Large intestine (tissue), 3 donors: ENCODE results near the gene TMEM169. TPM values are rescaled to one million over a fixed set of nuclear protein-coding genes. Genes with fewer than 3 reads are reported as not detected.
"Not testable (repeated sequence)": the region's sequence is repeated elsewhere in the genome, so short reads cannot be mapped to it uniquely, and the experiment has no call there.

Source experiments
- DNase-seq, 2 donors: peaks; one replicate each; pipeline versions ENCODE4 v3.0.0 to v3.0.0-alpha.2; 2013
- H3K27ac ChIP-seq: one replicate; pipeline ENCODE4 v1.5.1; 2013; ENCODE audit warnings: low read length
- H3K27me3 ChIP-seq: 2 replicates; pipeline ENCODE4 v1.6.1; 2013; ENCODE audit warnings: low read length; ENCODE audit not compliant: control insufficient read depth, insufficient read depth
- H3K36me3 ChIP-seq: 2 replicates; pipeline ENCODE4 v1.6.1; 2013; ENCODE audit warnings: low read length; ENCODE audit not compliant: control insufficient read depth, insufficient read depth
- H3K4me1 ChIP-seq: one replicate; pipeline ENCODE4 v1.6.1; 2013; ENCODE audit warnings: low read length; ENCODE audit not compliant: control insufficient read depth, insufficient read depth
- H3K4me3 ChIP-seq: one replicate; pipeline ENCODE4 v1.5.1; 2013; ENCODE audit warnings: low read length
- H3K9me3 ChIP-seq: one replicate; pipeline ENCODE4 v1.6.1; 2013; ENCODE audit warnings: mild to moderate bottlenecking, low read depth, low read length, moderate library complexity; ENCODE audit not compliant: control insufficient read depth
- WGBS: methylation state at CpG from one replicate; pipeline ENCODE4 v1.1.5; 2013; ENCODE audit warnings: low lambda C conversion rate; ENCODE audit not compliant: insufficient coverage; 5-methylcytosine and 5-hydroxymethylcytosine counted together
- polyA plus RNA-seq: library from polyadenylated mRNA; unstranded; fragments of 120-200 nt; gene quantifications from one replicate; pipeline ENCODE4 v1.2.1, GENCODE V29; 2013

The TMEM169 gene
- polyA plus RNA-seq, 1 donor, result 4.1 TPM

DNA sequence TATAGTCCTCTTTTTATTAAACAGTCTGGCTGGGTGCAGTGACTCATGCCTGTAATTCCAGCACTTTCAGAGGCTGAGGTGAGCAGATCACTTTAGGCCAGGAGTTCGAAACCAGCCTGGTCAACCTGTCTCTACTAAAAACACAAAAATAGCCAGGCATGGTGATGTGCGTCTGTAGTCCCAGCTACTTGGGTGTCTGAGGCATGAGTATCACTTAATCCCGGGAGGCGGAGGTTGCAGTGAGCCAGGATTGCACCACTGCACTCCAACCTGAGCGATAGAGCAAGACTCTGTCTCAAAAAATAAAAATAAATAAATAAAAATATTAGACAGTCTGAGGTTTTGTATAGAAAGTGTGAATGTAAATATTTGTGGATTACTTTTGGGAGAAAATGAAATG lies 45.2 kb downstream of the TMEM169 start:
- Histone ChIP-seq H3K36me3 (peaks cover 71% of the 10 kb centered on the region), H3K9me3 (no peaks in the 10 kb centered on the region), H3K4me1 (no peaks in the 10 kb centered on the region), H3K27me3 (no peaks in the 10 kb centered on the region), H3K4me3 (no peak overlapping the region), H3K27ac (no peak overlapping the region)
- WGBS, result 83% methylated on average over 1 of the region's 5 CpGs
- no peak for DNase-seq

GRCh38 chr2:216130346-216130971 lies 48.7 kb downstream of the TMEM169 start:
- no peak for DNase-seq
- H3K27ac ChIP-seq, result no peak overlapping the region
- peaks cover 76% of the 10 kb centered on the region for H3K36me3 ChIP-seq

GRCh38 chr2:216131175-216131926 lies 49.6 kb downstream of the TMEM169 start:
- H3K27me3 ChIP-seq, result no peaks in the 10 kb centered on the region
- no peak overlapping the region for H3K4me3 ChIP-seq
- no peaks in the 10 kb centered on the region for H3K9me3 ChIP-seq
- WGBS, result 100% methylated on average over 1 of the region's 3 CpGs
- H3K36me3 ChIP-seq, result peaks cover 73% of the 10 kb centered on the region
- H3K27ac ChIP-seq, result no peak overlapping the region
- no peaks in the 10 kb centered on the region for H3K4me1 ChIP-seq
- DNase-seq, result no peak

More at GRCh38 chr2:216130346-216130971, 48.7 kb downstream of the TMEM169 start:
- no peaks in the 10 kb centered on the region for H3K27me3 ChIP-seq
- no peak overlapping the region for H3K4me3 ChIP-seq
- WGBS, result 63% methylated on average over 2 of the region's 6 CpGs
- H3K9me3 ChIP-seq, result no peaks in the 10 kb centered on the region
- no peaks in the 10 kb centered on the region for H3K4me1 ChIP-seq

DNA sequence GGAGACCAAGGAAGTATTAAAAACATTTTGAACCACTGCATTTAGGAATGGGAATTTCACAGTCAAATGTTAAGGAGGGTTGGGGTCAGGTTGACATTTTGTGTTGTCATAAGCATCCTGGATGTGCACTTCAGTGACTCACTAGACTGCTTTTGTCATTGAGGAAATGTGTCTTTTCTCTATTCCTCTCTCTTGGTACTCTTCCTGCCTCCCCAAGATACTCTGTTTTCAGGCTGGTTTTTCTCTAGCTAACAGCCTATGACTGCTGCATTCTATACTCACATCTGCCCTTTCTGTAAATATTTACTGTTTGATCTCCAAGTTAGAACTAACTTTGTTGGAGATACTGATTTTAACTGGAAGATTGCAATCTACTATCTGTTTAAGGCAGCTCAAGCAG lies 50.9 kb downstream of the TMEM169 start:
- Histone ChIP-seq H3K4me3 (no peak overlapping the region), H3K9me3 (no peaks in the 10 kb centered on the region), H3K27me3 (no peaks in the 10 kb centered on the region), H3K36me3 (peaks cover 77% of the 10 kb centered on the region), H3K27ac (no peak overlapping the region), H3K4me1 (no peaks in the 10 kb centered on the region)
- DNase-seq, result no peak

- H3K9me3 ChIP-seq, result no peaks in the 10 kb centered on the region
- no peaks in the 10 kb centered on the region for H3K4me1 ChIP-seq
- H3K36me3 ChIP-seq, result peaks cover 81% of the 10 kb centered on the region
- H3K27ac ChIP-seq, result no peak overlapping the region
- H3K4me3 ChIP-seq, result no peak overlapping the region
- no peak for DNase-seq
- no peaks in the 10 kb centered on the region for H3K27me3 ChIP-seq
- WGBS, result no CpG with 5 or more reads among the region's 2 CpGs
Measured at GRCh38 chr2:216133397-216133796, 51.7 kb downstream of the TMEM169 start.

DNA sequence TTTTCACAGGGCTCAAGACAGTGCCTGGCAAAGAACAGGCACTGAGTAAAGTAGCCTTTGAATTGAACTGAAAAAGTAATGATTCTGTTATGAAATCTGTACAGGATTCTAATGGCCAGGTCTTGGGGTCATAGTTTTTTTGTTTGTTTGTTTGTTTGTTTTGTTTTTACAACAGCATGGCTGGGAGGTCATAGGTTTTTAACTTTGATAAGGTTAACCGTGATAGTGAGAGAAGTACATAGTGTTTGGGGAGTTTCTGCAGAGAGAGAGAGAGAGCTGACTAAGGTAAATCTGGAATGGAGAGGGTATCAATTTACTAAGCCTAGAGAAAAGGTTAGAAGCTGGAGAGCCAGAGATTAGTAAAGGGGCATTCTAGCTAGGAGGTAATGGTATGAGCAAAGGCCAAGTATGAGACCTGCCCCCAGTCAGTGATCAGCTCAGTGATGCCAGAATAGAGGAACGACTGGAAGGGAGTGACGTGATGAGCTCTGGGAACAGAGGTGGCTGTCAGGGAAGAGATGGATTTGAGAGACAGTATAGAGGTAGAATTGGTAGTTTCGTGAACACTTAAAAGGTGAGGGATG lies 53.3 kb downstream of the TMEM169 start:
- H3K27ac ChIP-seq, result no peak overlapping the region
- WGBS, result 70% methylated on average over 2 of the region's 4 CpGs
- peaks cover 87% of the 10 kb centered on the region for H3K36me3 ChIP-seq

DNA sequence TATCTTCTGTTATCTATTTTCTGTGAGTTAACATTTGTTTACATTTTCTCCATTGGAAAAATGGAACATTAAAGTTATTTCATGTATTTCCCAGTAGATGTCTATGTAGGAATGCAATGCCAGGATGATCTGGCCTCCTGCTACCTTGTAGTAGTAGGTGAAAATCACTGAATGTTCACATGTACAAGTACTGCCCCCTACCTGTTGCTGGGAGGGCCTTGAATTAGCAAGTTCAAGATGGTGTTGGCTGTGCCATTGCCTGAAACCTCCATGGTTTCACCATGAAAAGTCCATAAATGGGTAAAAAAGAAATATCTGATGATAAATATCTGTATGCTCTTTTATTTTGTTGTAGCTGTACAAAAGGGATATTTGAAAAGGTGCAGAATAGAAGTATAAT lies 58.2 kb downstream of the TMEM169 start:
- H3K36me3 ChIP-seq, result peaks cover 88% of the 10 kb centered on the region

More for the DNA sequence above, 53.3 kb downstream of the TMEM169 start:
- Histone ChIP-seq H3K4me3 (no peak overlapping the region), H3K4me1 (no peaks in the 10 kb centered on the region), H3K27me3 (no peaks in the 10 kb centered on the region), H3K9me3 (no peaks in the 10 kb centered on the region)
- DNase-seq, result no peak

DNA sequence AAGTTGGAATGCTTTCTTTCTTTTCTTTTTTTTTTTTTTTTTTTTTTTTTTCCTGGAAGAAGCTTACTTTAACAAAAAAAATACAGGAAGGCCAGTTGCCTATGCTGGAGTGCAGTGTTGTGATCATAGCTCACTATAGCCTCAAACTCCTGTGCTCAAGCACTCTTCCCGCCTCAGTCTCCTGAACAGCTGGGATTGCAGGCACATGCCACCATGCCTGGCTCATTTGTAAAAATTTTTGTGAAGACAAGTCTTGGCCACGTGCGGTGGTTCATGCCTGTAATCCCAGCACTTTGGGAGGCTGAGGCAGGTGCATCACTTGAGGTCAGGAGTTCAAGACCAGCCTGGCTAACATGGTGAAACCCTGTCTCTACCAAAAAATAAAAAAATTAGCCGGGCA lies 59.8 kb downstream of the TMEM169 start:
- H3K9me3 ChIP-seq, H3K27ac ChIP-seq, H3K4me1 ChIP-seq, DNase-seq, H3K27me3 ChIP-seq, H3K4me3 ChIP-seq: not testable (repeated sequence)
- peaks cover 79% of the 10 kb centered on the region for H3K36me3 ChIP-seq
- no CpG with 5 or more reads among the region's 4 CpGs for WGBS

More for the DNA sequence above, 58.2 kb downstream of the TMEM169 start:
- DNase-seq, result peak; percentile 23 to 35
- Histone ChIP-seq H3K27me3 (no peaks in the 10 kb centered on the region), H3K9me3 (no peaks in the 10 kb centered on the region), H3K27ac (no peak overlapping the region), H3K4me3 (no peak overlapping the region), H3K4me1 (no peaks in the 10 kb centered on the region)

DNA sequence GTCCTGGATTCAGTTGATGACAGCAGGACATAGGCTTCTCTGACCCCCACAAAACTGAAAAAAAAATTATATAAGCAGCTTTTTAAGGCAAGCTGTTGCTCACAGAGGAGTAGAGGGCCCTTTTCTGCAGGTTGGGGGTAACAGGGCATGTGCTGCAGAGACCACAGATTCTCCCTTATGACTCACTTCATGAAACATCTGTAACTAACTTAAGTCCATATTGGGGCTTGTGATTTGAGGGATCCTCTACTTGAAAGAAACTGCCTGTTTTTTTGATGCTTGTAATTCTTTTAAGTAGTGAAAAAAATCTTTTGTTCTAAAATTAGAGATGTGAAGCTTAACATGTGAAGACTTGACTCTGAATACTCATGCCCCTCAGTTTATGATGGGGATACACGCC lies 60.8 kb downstream of the TMEM169 start:
- no peak overlapping the region for H3K4me3 ChIP-seq
- DNase-seq, result no peak
- H3K9me3 ChIP-seq, result no peaks in the 10 kb centered on the region
- H3K27me3 ChIP-seq, result no peaks in the 10 kb centered on the region
- peaks cover 80% of the 10 kb centered on the region for H3K36me3 ChIP-seq
- 83% methylated on average over 1 of the region's 1 CpG for WGBS
- no peak overlapping the region for H3K27ac ChIP-seq
- H3K4me1 ChIP-seq, result no peaks in the 10 kb centered on the region

DNA sequence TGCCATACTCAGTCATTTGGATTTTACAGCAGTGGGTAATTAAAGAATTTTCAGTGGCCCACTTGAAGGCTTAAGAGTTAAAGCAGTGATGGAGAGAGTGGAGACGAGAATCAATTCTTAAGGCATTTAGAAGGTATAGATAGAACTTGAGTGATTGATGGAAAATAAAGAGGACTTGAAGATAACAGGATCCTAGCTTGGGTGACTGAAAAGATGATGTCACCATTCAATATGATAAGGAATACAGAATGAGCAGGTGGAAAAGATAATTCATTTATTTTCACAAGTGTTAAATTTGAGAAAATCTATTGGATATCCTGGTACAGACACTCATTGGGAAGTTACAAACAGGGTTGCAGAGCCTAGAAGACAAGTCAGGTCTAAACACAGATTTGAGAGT lies 62.7 kb downstream of the TMEM169 start:
- DNase-seq, result no peak
- no peaks in the 10 kb centered on the region for H3K4me1 ChIP-seq
- no peak overlapping the region for H3K4me3 ChIP-seq
- H3K9me3 ChIP-seq, result no peaks in the 10 kb centered on the region
- 88% methylated on average over 1 of the region's 1 CpG for WGBS
- no peaks in the 10 kb centered on the region for H3K27me3 ChIP-seq
- H3K27ac ChIP-seq, result no peak overlapping the region
- H3K36me3 ChIP-seq, result peaks cover 73% of the 10 kb centered on the region
